Smooth muscle cell (in vitro differentiated cells): ENCODE data around the gene TMEM117. TPM values are rescaled to one million over a fixed set of nuclear protein-coding genes. Genes with fewer than 3 reads are reported as not detected.

ENCODE experiments used
- DNase-seq: peaks from one replicate; lab custom pipeline; 2025; ENCODE audit not compliant: unreplicated experiment; lab: John Stamatoyannopoulos, UW
- H2AFZ ChIP-seq: fragments of 200-600 bp; sonication (generic); 2 replicates; pipeline ENCODE4 v1.6.0; 2016; ENCODE audit warnings: antibody characterized with exemption, low read depth, mild to moderate bottlenecking
- H3F3A ChIP-seq: fragments of 200-600 bp; sonication (generic); 2 replicates; pipeline ENCODE4 v1.6.0; 2017; ENCODE audit warnings: antibody characterized with exemption, low read depth
- H3K27ac ChIP-seq: fragments of 200-600 bp; sonication (generic); 2 replicates; pipeline ENCODE4 v1.5.1; 2016; ENCODE audit warnings: low read depth, mild to moderate bottlenecking
- H3K27me3 ChIP-seq: fragments of 200-600 bp; sonication (generic); 2 replicates; pipeline ENCODE4 v1.6.1; 2016; ENCODE audit warnings: low read depth, mild to moderate bottlenecking
- H3K36me3 ChIP-seq: fragments of 200-600 bp; sonication (generic); 2 replicates; pipeline ENCODE4 v1.5.1; 2016; ENCODE audit warnings: low read depth
- H3K4me1 ChIP-seq: fragments of 200-600 bp; sonication (generic); 2 replicates; pipeline ENCODE4 v1.5.1; 2016; ENCODE audit warnings: low read depth
- H3K4me2 ChIP-seq: fragments of 200-600 bp; sonication (generic); 2 replicates; pipeline ENCODE4 v1.6.0; 2016; ENCODE audit warnings: mild to moderate bottlenecking
- H3K4me3 ChIP-seq: fragments of 200-600 bp; sonication (generic); 2 replicates; pipeline ENCODE4 v1.5.1; 2016; ENCODE audit warnings: mild to moderate bottlenecking
- H3K79me2 ChIP-seq: fragments of 200-600 bp; sonication (generic); 2 replicates; pipeline ENCODE4 v1.6.0; 2016; ENCODE audit warnings: low read depth, mild to moderate bottlenecking
- H3K9ac ChIP-seq: fragments of 200-600 bp; sonication (generic); 2 replicates; pipeline ENCODE4 v1.6.0; 2016; ENCODE audit warnings: low read depth
- H3K9me3 ChIP-seq: fragments of 200-600 bp; sonication (generic); replicated peaks from 2 replicates; pipeline ENCODE4 v1.5.1; 2016; ENCODE audit warnings: low read depth
- H4K20me1 ChIP-seq: fragments of 200-600 bp; sonication (generic); 2 replicates; pipeline ENCODE4 v1.6.0; 2016; ENCODE audit warnings: low read depth
- WGBS: methylation state at CpG from one replicate; pipeline ENCODE4 v1.1.7; 2016; ENCODE audit warnings: low lambda C conversion rate; 5-methylcytosine and 5-hydroxymethylcytosine counted together
- polyA plus RNA-seq: library from polyadenylated mRNA; unstranded; fragments of >200 nt; fragmentation: Nextera tagmentation; extraction: Ambion mirVana; gene quantifications from 2 replicates; pipeline ENCODE4 v1.2.1, GENCODE V29; 2016
- total RNA-seq: library from RNA; depleted of rRNA; stranded (reverse); fragments of >200 nt; gene quantifications from 2 replicates; pipeline ENCODE4 v1.2.3, GENCODE V29; 2014
- TF ChIP-seq, protein P1 (sequence below): fragments of 200-600 bp; sonication (generic); IDR thresholded peaks from 2 replicates; pipeline ENCODE4 v1.5.1; 2017; ENCODE audit warnings: borderline replicate concordance, mild to moderate bottlenecking, antibody characterized with exemption; ENCODE audit not compliant: insufficient read depth, poor library complexity, severe bottlenecking

The TMEM117 gene
- total and polyA plus RNA-seq, 2 experiments from 2014 or later, result 13.0 to 38.9 TPM

DNA sequence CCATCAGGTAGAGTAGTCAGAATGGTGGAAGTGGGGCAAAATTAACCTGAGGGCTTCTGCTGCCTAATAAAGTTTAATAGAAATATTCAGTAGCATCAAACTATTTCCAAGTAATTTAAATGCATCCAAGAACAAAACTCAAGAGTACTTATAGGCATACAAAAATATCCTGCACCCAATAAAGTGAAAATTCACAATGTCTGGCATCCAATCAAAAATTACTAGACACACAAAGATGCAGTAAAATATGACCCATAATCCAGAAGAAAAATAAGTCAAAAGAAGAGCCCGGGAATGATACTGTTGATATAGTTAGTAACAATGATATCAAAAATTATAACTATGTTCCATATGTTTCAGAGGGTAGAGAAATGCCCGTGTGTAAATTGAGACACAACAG, 95.3 kb downstream of the TMEM117 start:
- Histone ChIP-seq H3K4me3 (no peak overlapping the region), H3K79me2 (no peaks in the 10 kb centered on the region), H3K4me1 (no peaks in the 10 kb centered on the region), H4K20me1 (no peaks in the 10 kb centered on the region), H2AFZ (no peak overlapping the region), H3K27me3 (no peaks in the 10 kb centered on the region), H3K36me3 (peaks cover 7% of the 10 kb centered on the region), H3K9ac (no peak overlapping the region), H3K9me3 (peaks cover 2% of the 10 kb centered on the region), H3F3A (no peaks in the 10 kb centered on the region), H3K4me2 (no peak overlapping the region), H3K27ac (no peak overlapping the region)
- no peak for DNase-seq
- WGBS, result 96% methylated on average over 2 of the region's 2 CpGs
- TF ChIP-seq, protein P1, sequence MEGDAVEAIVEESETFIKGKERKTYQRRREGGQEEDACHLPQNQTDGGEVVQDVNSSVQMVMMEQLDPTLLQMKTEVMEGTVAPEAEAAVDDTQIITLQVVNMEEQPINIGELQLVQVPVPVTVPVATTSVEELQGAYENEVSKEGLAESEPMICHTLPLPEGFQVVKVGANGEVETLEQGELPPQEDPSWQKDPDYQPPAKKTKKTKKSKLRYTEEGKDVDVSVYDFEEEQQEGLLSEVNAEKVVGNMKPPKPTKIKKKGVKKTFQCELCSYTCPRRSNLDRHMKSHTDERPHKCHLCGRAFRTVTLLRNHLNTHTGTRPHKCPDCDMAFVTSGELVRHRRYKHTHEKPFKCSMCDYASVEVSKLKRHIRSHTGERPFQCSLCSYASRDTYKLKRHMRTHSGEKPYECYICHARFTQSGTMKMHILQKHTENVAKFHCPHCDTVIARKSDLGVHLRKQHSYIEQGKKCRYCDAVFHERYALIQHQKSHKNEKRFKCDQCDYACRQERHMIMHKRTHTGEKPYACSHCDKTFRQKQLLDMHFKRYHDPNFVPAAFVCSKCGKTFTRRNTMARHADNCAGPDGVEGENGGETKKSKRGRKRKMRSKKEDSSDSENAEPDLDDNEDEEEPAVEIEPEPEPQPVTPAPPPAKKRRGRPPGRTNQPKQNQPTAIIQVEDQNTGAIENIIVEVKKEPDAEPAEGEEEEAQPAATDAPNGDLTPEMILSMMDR, result no peak

- Histone ChIP-seq H3K27me3 (no peaks in the 10 kb centered on the region), H3K4me2 (no peak overlapping the region), H3K9me3 (peaks cover 2% of the 10 kb centered on the region), H3K27ac (no peak overlapping the region), H3F3A (no peaks in the 10 kb centered on the region), H3K79me2 (no peaks in the 10 kb centered on the region), H3K4me3 (no peak overlapping the region), H3K9ac (no peak overlapping the region), H2AFZ (no peak overlapping the region), H4K20me1 (no peaks in the 10 kb centered on the region), H3K4me1 (no peaks in the 10 kb centered on the region), H3K36me3 (peaks cover 7% of the 10 kb centered on the region)
- TF ChIP-seq, protein P1, result no peak
- no peak for DNase-seq
- 88% methylated on average over 1 of the region's 1 CpG for WGBS
Observed at GRCh38 chr12:43935581-43935980, 99.7 kb downstream of the TMEM117 start.

DNA sequence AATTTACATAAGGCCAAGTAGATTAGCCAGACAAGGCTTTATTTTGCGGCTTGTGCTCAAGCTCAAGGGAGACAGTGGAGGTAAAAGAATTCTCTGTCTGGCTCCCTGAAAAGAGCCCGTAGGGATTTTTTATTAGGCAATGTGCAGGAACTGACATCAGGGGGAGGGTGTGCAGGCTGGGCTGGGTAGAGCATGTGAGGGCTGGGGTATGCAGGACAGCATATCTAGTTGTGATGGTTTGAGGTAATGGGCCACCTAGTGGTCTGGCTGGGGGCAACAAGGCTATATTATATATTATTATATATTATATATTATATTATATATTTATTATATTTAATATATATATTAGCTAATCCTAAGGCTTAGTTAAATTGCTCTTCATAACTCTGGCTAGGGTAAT, 102.1 kb downstream of the TMEM117 start:
- H3F3A ChIP-seq, result no peaks in the 10 kb centered on the region
- H3K4me3 ChIP-seq, result no peak overlapping the region
- no peaks in the 10 kb centered on the region for H4K20me1 ChIP-seq
- H3K4me2 ChIP-seq, result no peak overlapping the region
- WGBS, result 81% methylated on average over 2 of the region's 2 CpGs
- H2AFZ ChIP-seq, result no peak overlapping the region
- no peaks in the 10 kb centered on the region for H3K4me1 ChIP-seq
- TF ChIP-seq, protein P1, result peak; percentile 47
- no peaks in the 10 kb centered on the region for H3K79me2 ChIP-seq
- no peaks in the 10 kb centered on the region for H3K27me3 ChIP-seq
- no peak for DNase-seq
- no peak overlapping the region for H3K9ac ChIP-seq
- no peaks in the 10 kb centered on the region for H3K9me3 ChIP-seq
- no peaks in the 10 kb centered on the region for H3K36me3 ChIP-seq
- no peak overlapping the region for H3K27ac ChIP-seq

GRCh38 chr12:43942379-43942778, 106.5 kb downstream of the TMEM117 start:
- no peak for DNase-seq
- TF ChIP-seq, protein P1, result no peak
- H3K79me2 ChIP-seq, result no peaks in the 10 kb centered on the region
- no peaks in the 10 kb centered on the region for H3K4me1 ChIP-seq
- no peak overlapping the region for H3K4me3 ChIP-seq
- no peaks in the 10 kb centered on the region for H3K27me3 ChIP-seq
- no peaks in the 10 kb centered on the region for H3F3A ChIP-seq
- no peak overlapping the region for H3K27ac ChIP-seq
- H3K9ac ChIP-seq, result no peak overlapping the region
- 71% methylated on average over 2 of the region's 2 CpGs for WGBS
- H2AFZ ChIP-seq, result no peak overlapping the region
- H3K9me3 ChIP-seq, result no peaks in the 10 kb centered on the region
- no peaks in the 10 kb centered on the region for H4K20me1 ChIP-seq
- no peaks in the 10 kb centered on the region for H3K36me3 ChIP-seq
- no peak overlapping the region for H3K4me2 ChIP-seq
